RPMI7951 (cell line): ENCODE results near the gene TREH. TPM values are rescaled to one million over a fixed set of nuclear protein-coding genes. Genes with fewer than 3 reads are reported as not detected.
A peak's percentile ranks its signal among the peaks of the same experiment; 100 is the strongest.
"Not testable (repeated sequence)": the region's sequence is repeated elsewhere in the genome, so short reads cannot be mapped to it uniquely, and the experiment has no call there.

Source experiments
- DNase-seq: peaks from one replicate; pipeline ENCODE4 v3.0.0-alpha.2; 2012; ENCODE audit warnings: low read depth
- total RNA-seq: library from RNA; depleted of rRNA; stranded (reverse); fragments of >200 nt; shearing (Covaris generic); gene quantifications from 2 replicates; pipeline ENCODE4 v1.2.3, GENCODE V29; 2014; rRNA removed

TREH gene
- not detected in 2 replicates for total RNA-seq

GRCh38 chr11:118679483-118679882, at the start of gene TREH:
Gene TREH (minus strand): TSS chr11:118679650. CDS start chr11:118679627, 23 bp downstream.
- no peak for DNase-seq

GRCh38 chr11:118728112-118728511, 48.7 kb upstream of the TREH start:
- not testable (repeated sequence) for DNase-seq

GRCh38 chr11:118727721-118728066, 48.2 kb upstream of the TREH start:
- DNase-seq: not testable (repeated sequence)

- DNase-seq: not testable (repeated sequence)
Measured at GRCh38 chr11:118727001-118727720, 47.7 kb upstream of the TREH start.

- DNase-seq: not testable (repeated sequence)
Measured at GRCh38 chr11:118721478-118722015, 42.1 kb upstream of the TREH start.

- DNase-seq: not testable (repeated sequence)
Measured at GRCh38 chr11:118720740-118721139, 41.3 kb upstream of the TREH start.

GRCh38 chr11:118720078-118720477, 40.6 kb upstream of the TREH start:
- not testable (repeated sequence) for DNase-seq

GRCh38 chr11:118718562-118718961, 39.1 kb upstream of the TREH start:
- not testable (repeated sequence) for DNase-seq

GRCh38 chr11:118717733-118718132, 38.3 kb upstream of the TREH start:
- not testable (repeated sequence) for DNase-seq

GRCh38 chr11:118717221-118717620, 37.8 kb upstream of the TREH start:
- DNase-seq: not testable (repeated sequence)

GRCh38 chr11:118715837-118716260, 36.4 kb upstream of the TREH start:
- DNase-seq: no peak

- no peak for DNase-seq
Measured at GRCh38 chr11:118715245-118715831, 35.9 kb upstream of the TREH start.

GRCh38 chr11:118714816-118715215, 35.4 kb upstream of the TREH start:
- no peak for DNase-seq

- DNase-seq: not testable (repeated sequence)
Measured at GRCh38 chr11:118714416-118714815, 35.0 kb upstream of the TREH start.

- no peak for DNase-seq
Measured at GRCh38 chr11:118708296-118708695, 28.8 kb upstream of the TREH start.

GRCh38 chr11:118706546-118706825, 27.0 kb upstream of the TREH start:
- DNase-seq: no peak

- peak; percentile 57 for DNase-seq
Measured at GRCh38 chr11:118705791-118706545, 26.5 kb upstream of the TREH start.

- peak; percentile 89 for DNase-seq
Measured at GRCh38 chr11:118705111-118705741, 25.8 kb upstream of the TREH start.

- DNase-seq: no peak
Measured at GRCh38 chr11:118703563-118704106, 24.2 kb upstream of the TREH start.

GRCh38 chr11:118699506-118700220, 20.2 kb upstream of the TREH start:
- DNase-seq: no peak

GRCh38 chr11:118697346-118697745, 17.9 kb upstream of the TREH start:
- no peak for DNase-seq
